Spinal cord (tissue), 10 donors: ENCODE results near the gene NUDCD2. TPM values are rescaled to one million over a fixed set of nuclear protein-coding genes. Genes with fewer than 3 reads are reported as not detected.
"Not testable (repeated sequence)": the region's sequence is repeated elsewhere in the genome, so short reads cannot be mapped to it uniquely, and the experiment has no call there.

Source experiments
- DNase-seq, 6 donors: peaks; one replicate each; pipeline versions ENCODE4 v3.0.0 to v3.0.0-alpha.2; 2013 to 2015; ENCODE audit warnings: low spot score in 6 of 6, low read depth in 4 of 6
- H3K27ac ChIP-seq: one replicate; pipeline ENCODE4 v1.5.1; 2013; ENCODE audit warnings: low read depth, low read length, control low read depth
- H3K27me3 ChIP-seq: one replicate; pipeline ENCODE4 v1.6.1; 2013; ENCODE audit warnings: low read length; ENCODE audit not compliant: control insufficient read depth, insufficient read depth
- H3K36me3 ChIP-seq: one replicate; pipeline ENCODE4 v1.6.1; 2013; ENCODE audit warnings: low read length; ENCODE audit not compliant: control insufficient read depth, insufficient read depth
- H3K4me1 ChIP-seq: one replicate; pipeline ENCODE4 v1.6.1; 2013; ENCODE audit warnings: low read length; ENCODE audit not compliant: control insufficient read depth, insufficient read depth
- H3K4me3 ChIP-seq: one replicate; pipeline ENCODE4 v1.5.1; 2013; ENCODE audit warnings: low read depth, low read length, control low read depth
- H3K9me3 ChIP-seq: one replicate; pipeline ENCODE4 v1.6.1; 2013; ENCODE audit warnings: low read length; ENCODE audit not compliant: control insufficient read depth, insufficient read depth
- WGBS: methylation state at CpG from one replicate; pipeline ENCODE4 v1.1.5; 2013; ENCODE audit warnings: missing lambda C conversion rate; ENCODE audit not compliant: insufficient coverage; 5-methylcytosine and 5-hydroxymethylcytosine counted together
- polyA plus RNA-seq, 2 donors: library from polyadenylated mRNA; unstranded; fragments of 120-200 nt; gene quantifications; one replicate each; pipeline ENCODE4 v1.2.1, GENCODE V29; 2013; ENCODE audit not compliant: insufficient read length in 2 of 2
- total RNA-seq, 2 donors: library from RNA; depleted of rRNA in 1 of 2; stranded (reverse); fragments of 120-200 nt in 1 of 2; fragments of >200 nt in 1 of 2; gene quantifications; one replicate each; pipeline versions ENCODE4 v1.2.3 to v1.2.4, GENCODE V29; 2013 to 2014
- donor health status: healthy.

The NUDCD2 gene
- total and polyA plus RNA-seq, 4 donors = 16.9 to 68.0 (median 48.2) TPM

DNA sequence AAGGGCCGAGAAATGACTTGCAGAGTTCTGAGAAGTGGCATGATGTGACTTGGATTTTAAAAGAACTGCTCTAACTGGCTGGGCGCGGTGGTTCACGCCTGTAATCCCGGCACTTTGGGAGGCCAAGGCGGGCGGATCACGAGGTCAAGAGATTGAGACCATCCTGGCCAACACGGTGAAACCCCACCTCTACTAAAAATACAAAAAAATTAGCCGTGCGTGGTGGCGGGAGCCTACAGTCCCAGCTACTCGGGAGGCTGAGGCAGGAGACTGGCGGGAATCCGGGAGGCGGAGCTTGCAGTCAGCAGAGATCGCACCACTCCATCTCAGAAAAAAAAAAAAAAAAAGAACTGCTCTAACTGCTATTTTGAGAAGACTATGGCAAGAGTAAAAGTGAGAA is 4.5 kb downstream of the NUDCD2 start:
- H3K27ac ChIP-seq, H3K27me3 ChIP-seq, H3K9me3 ChIP-seq, H3K4me1 ChIP-seq, H3K4me3 ChIP-seq, DNase-seq: not testable (repeated sequence)
- H3K36me3 ChIP-seq = peaks cover 14% of the 10 kb centered on the region
- 96% methylated on average over 8 of the region's 17 CpGs for WGBS

DNA sequence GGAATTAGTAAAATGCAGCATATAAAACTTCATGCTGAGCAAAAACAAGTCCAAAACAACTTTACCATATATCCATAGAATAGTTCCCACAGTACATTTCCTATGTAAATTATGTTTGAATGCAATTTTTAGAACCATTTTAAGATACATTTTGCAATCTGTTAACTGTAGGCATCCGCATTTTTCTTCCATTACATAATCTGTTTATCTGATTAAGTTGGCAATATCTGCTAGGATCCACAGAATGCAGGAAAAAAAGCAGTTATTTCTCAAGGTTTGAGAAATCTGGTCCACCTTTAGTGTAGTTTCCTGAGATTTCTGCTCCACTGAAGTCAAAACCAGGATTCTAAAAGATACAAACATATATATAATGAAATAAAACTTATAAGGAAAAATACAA is 6.2 kb downstream of the NUDCD2 start:
- H3K27me3 ChIP-seq = no peaks in the 10 kb centered on the region
- H3K4me3 ChIP-seq = no peak overlapping the region
- no peak overlapping the region for H3K27ac ChIP-seq
- H3K36me3 ChIP-seq = peaks cover 17% of the 10 kb centered on the region
- WGBS = no CpG with 5 or more reads among the region's 1 CpG
- peaks cover 8% of the 10 kb centered on the region for H3K4me1 ChIP-seq
- no peak for DNase-seq
- H3K9me3 ChIP-seq = no peaks in the 10 kb centered on the region

DNA sequence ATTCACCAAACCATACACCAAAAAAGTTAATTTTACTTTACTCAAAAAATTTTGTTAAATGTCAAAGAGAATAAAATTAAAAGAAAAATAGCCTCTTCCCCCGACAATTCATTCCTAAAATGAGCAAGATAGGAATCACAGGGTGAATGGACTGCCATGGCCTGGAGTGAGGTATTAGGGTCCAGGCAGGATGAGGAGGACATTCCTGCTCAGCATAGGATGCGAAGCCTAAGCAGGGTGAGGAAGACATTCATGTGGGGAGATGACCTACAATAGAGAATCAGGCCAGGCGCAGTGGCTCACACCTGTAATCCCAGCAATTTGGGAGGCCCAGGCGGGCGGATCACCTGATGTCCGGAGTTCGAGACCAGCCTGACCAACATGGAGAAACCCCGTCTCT is 8.4 kb downstream of the NUDCD2 start:
- 100% methylated on average over 5 of the region's 8 CpGs for WGBS
- Histone ChIP-seq H3K36me3 (peaks cover 26% of the 10 kb centered on the region), H3K27me3 (no peaks in the 10 kb centered on the region), H3K4me1 (no peaks in the 10 kb centered on the region), H3K9me3 (no peaks in the 10 kb centered on the region), H3K27ac (no peak overlapping the region), H3K4me3 (no peak overlapping the region)
- no peak for DNase-seq

DNA sequence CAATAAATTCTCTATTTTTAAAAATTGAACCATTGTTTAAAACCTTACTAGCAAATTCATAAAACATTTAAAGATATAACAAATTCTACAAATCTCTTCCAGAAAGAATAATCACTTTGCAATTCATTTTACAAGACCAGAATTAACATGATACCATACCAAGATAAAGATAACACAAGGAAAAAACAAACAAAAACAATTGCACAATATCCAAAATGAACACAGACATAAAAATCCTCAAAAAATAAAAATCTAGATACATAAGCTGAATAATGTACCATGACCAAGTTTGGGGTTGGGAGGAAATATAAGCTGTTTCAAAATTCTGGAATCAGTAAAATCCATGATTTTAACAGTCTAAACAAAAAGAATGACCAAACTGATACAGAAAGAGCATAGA is 11.4 kb downstream of the NUDCD2 start:
- H3K36me3 ChIP-seq = peaks cover 21% of the 10 kb centered on the region
- no peaks in the 10 kb centered on the region for H3K27me3 ChIP-seq
- H3K4me1 ChIP-seq = no peaks in the 10 kb centered on the region
- no peak overlapping the region for H3K27ac ChIP-seq
- no peaks in the 10 kb centered on the region for H3K9me3 ChIP-seq
- no peak for DNase-seq
- H3K4me3 ChIP-seq = no peak overlapping the region

DNA sequence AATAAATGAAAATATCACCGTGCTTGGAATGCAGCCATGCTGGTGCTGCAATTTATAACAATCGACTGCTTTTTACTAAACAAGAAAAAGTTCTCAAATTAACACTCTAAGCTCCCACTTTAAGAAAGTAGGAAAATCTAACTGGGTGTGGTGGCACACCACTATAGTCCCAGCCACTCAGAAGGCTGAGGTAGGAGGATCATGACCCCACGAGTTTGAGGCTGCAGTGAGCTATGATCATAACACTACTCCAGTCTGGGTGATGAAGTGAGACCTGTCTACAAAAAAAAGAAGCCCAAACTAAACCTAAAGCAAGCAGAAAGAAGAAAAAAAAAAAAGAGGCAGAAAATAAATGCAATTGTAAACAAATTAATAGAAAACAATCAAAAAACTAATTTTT is 12.0 kb downstream of the NUDCD2 start:
- Histone ChIP-seq H3K36me3 (peaks cover 24% of the 10 kb centered on the region), H3K4me3 (no peak overlapping the region), H3K4me1 (no peaks in the 10 kb centered on the region), H3K9me3 (no peaks in the 10 kb centered on the region), H3K27ac (no peak overlapping the region), H3K27me3 (no peaks in the 10 kb centered on the region)
- WGBS = no CpG with 5 or more reads among the region's 3 CpGs
- DNase-seq = no peak

DNA sequence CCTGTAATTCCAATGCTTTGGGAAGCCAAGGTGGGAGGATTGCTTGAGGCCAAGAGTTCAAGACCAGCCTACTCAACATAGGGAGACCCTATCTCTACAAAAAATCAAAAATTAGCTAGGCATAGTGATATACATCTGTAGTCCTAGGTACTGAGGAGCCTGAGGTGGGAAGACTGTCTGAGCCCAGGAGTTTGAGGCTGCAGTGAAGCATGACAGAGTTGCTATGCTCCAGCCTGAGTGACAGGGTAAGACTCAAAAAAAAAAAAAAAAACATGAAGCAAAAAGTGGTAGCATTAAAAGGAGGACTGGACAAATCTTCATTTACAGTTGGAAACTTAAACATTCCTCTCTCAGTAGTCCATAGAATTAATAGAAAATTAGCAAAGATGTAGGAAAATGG is 12.7 kb downstream of the NUDCD2 start:
- Histone ChIP-seq H3K27me3 (no peaks in the 10 kb centered on the region), H3K9me3 (no peaks in the 10 kb centered on the region), H3K4me1 (no peaks in the 10 kb centered on the region), H3K4me3 (no peak overlapping the region), H3K27ac (no peak overlapping the region), H3K36me3 (peaks cover 25% of the 10 kb centered on the region)
- no peak for DNase-seq

DNA sequence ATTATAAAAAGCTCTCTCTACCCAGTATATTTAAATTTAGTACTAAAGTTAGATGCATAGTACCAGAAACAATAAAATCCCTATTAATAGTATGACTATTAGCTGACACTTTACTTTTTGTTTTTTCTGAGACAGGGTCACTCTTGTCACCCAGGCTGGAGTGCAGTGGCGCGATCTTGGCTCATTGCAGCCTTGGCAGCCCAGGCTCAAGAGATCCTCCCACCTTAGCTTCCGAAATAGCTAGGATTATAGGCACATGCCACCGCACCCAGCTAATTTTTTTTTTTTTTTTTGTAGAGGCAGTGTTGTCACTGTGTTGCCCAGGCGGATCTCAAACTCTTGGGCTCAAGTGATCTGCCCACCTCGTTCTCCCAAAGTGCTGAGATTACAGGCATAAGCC is 14.6 kb downstream of the NUDCD2 start:
- H3K4me1 ChIP-seq = no peaks in the 10 kb centered on the region
- no peak overlapping the region for H3K4me3 ChIP-seq
- DNase-seq = no peak
- no peaks in the 10 kb centered on the region for H3K27me3 ChIP-seq
- no CpG with 5 or more reads among the region's 6 CpGs for WGBS
- no peaks in the 10 kb centered on the region for H3K9me3 ChIP-seq
- peaks cover 21% of the 10 kb centered on the region for H3K36me3 ChIP-seq
- no peak overlapping the region for H3K27ac ChIP-seq

DNA sequence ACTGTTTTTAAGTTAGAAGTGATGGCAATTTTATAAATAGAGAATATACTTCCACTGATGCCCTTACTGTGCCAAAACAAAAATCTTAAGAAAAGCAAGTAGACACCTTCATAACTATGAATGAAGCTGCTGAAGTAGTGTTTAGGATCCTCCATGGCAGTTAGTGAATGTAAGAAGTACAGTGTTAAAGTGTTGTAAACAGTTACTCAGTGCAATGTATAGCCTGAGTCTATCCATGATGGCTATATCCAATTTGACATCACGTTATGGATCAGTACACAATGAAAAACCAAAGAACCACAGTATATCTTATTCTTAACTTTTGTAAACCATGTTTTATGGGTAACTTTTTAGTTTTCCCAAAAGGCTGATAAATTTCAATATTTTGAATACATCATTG is 15.4 kb downstream of the NUDCD2 start:
- H3K9me3 ChIP-seq = no peaks in the 10 kb centered on the region
- no peak overlapping the region for H3K4me3 ChIP-seq
- WGBS = no CpG with 5 or more reads among the region's 1 CpG
- H3K4me1 ChIP-seq = no peaks in the 10 kb centered on the region
- no peaks in the 10 kb centered on the region for H3K27me3 ChIP-seq
- H3K36me3 ChIP-seq = peaks cover 18% of the 10 kb centered on the region
- no peak for DNase-seq
- H3K27ac ChIP-seq = no peak overlapping the region

DNA sequence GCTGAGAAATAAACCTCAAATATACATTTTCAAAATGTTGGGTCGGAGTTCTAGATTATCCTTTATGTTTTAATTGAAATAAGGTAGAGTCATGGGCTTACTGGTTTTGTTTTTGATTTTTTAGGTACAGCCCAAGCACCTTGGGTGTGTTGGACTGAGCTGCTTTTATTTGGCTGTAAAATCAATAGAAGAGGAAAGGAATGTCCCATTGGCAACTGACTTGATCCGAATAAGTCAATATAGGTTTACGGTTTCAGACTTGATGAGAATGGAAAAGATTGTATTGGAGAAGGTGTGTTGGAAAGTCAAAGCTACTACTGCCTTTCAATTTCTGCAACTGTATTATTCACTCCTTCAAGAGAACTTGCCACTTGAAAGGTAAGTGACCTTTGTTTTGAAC is 18.9 kb downstream of the NUDCD2 start:
- no peak overlapping the region for H3K4me3 ChIP-seq
- H3K9me3 ChIP-seq = no peaks in the 10 kb centered on the region
- WGBS = no CpG with 5 or more reads among the region's 3 CpGs
- H3K27ac ChIP-seq = no peak overlapping the region
- DNase-seq = no peak
- H3K27me3 ChIP-seq = no peaks in the 10 kb centered on the region
- peaks cover 9% of the 10 kb centered on the region for H3K36me3 ChIP-seq
- H3K4me1 ChIP-seq = peaks cover 13% of the 10 kb centered on the region

DNA sequence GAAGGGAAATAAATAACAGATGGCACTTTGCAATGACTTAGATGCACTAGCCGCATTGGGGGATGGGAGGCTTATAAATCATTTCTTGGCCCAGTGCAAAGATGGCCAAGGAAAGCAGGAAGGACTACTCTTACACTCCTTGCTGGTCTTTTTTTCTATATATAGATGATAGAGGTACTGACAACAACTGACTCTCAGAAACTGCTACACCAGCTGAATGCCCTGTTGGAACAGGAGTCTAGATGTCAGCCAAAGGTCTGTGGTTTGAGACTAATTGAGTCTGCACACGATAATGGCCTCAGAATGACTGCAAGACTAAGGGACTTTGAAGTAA is 20.8 kb downstream of the NUDCD2 start:
- 0% methylated on average over 1 of the region's 2 CpGs for WGBS
- DNase-seq = peak in 2 of 6 donors; percentile 34 to 49
- H3K4me3 ChIP-seq = no peak overlapping the region
- no peaks in the 10 kb centered on the region for H3K9me3 ChIP-seq
- no peaks in the 10 kb centered on the region for H3K27me3 ChIP-seq
- H3K27ac ChIP-seq = no peak overlapping the region
- H3K36me3 ChIP-seq = peaks cover 4% of the 10 kb centered on the region
- peaks cover 13% of the 10 kb centered on the region for H3K4me1 ChIP-seq
